ENCODE measurements around the gene THOC2.

Gene THOC2

DNA sequence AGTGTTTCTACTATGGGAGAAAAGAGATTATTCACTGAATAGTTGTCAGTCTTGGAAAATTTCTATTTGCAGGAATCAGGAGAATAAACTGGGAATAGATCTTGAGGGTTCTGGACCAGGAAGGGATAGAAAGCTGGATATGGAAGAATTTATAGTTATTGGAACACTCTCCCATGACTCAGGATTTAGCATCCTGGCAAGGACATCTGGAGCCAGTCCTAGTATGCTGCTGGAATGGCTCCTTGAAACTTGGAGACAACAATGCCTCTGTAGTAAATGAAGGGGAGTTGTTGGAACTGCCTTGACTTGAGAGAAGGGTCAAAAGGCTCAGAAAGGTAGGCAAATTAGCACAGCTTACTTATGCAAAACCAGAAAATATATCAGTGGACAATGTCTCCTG, 23.5 kb upstream of the THOC2 start:
- H3K4me3 ChIP-seq (ENCODE audit: low read depth, low read length) = no peak overlapping the region
- DNase-seq (ENCODE audit: low read depth) = no peak
- no peak for TF ChIP-seq CTCF (IDR thresholded peaks at IDR 0.05; ENCODE audit: low read depth, low read length, missing control alignments)

DNA sequence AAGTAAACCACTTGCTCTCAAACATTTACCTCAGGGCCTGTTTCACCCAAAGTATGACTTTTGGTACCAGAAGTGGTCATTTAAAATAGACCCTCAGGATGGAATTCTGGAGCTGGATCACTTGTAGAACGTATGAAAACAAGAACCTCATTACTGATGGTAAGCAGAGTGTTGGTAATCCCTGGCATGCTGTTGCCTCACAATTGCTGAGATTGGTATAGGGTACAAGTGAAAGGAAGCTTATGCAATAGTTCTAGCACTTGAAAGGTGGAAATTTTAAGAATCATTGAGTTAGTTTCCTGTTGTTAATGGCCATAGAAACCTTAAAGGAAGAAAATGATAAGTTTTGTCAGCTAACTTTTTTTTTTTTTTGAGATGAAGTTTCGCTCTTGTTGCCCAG, 22.3 kb upstream of the THOC2 start:
- no peak for TF ChIP-seq CTCF (IDR thresholded peaks at IDR 0.05; ENCODE audit: low read depth, low read length, missing control alignments)
- no peak for DNase-seq (ENCODE audit: low read depth)
- H3K4me3 ChIP-seq (ENCODE audit: low read depth, low read length) = no peak overlapping the region

GRCh38 chrX:123753656-123754350, 21.0 kb upstream of the THOC2 start:
- TF ChIP-seq CTCF (IDR thresholded peaks at IDR 0.05; ENCODE audit: low read depth, low read length, missing control alignments) = no peak
- no peak for DNase-seq (ENCODE audit: low read depth)
- H3K4me3 ChIP-seq (ENCODE audit: low read depth, low read length) = no peak overlapping the region

GRCh38 chrX:123749643-123750042, 16.8 kb upstream of the THOC2 start:
- TF ChIP-seq CTCF (IDR thresholded peaks at IDR 0.05; ENCODE audit: low read depth, low read length, missing control alignments) = no peak
- H3K4me3 ChIP-seq (ENCODE audit: low read depth, low read length) = no peak overlapping the region
- no peak for DNase-seq (ENCODE audit: low read depth)

DNA sequence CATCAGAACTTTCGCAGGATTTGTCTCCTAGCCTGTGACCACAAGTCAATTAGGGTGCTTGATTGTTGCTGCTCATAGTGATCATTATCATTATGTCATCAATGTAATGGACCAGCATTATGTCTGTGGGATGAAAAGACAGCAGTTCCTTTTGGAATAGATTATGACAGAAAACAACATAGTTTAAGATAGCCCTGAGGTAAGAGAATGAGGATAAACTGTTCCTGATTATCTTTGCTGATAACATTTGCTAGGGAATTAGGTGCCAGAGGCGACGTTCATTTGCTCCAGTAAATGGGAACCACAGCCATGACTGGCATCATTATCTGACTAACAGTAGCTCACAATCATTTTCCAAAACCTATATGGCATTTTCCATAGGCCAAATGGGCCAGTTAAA, 12.7 kb upstream of the THOC2 start:
- DNase-seq (ENCODE audit: low read depth) = no peak
- TF ChIP-seq CTCF (IDR thresholded peaks at IDR 0.05; ENCODE audit: low read depth, low read length, missing control alignments) = no peak
- no peak overlapping the region for H3K4me3 ChIP-seq (ENCODE audit: low read depth, low read length)

DNA sequence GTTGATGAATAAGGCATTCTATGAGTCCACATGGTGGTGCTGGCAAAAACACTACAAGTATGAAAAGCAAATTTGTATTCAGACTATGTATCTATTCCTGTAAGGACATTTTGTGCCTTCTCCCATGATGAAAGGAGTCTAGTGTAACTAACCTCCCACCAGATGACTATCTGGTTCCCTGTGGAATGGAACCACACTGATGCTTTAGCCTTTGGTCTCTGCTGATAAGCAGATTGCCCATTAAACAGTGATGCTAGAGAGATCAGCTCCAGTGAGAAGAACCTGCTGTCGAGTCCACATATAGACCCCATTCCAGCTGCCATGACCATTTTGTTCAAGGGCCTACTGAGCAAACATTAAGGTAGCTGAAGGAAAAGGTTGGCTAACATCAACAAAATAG, 10.5 kb upstream of the THOC2 start:
- TF ChIP-seq CTCF (IDR thresholded peaks at IDR 0.05; ENCODE audit: low read depth, low read length, missing control alignments) = no peak
- DNase-seq (ENCODE audit: low read depth) = no peak
- no peak overlapping the region for H3K4me3 ChIP-seq (ENCODE audit: low read depth, low read length)

GRCh38 chrX:123742440-123742839, 9.6 kb upstream of the THOC2 start:
- no peak for TF ChIP-seq CTCF (IDR thresholded peaks at IDR 0.05; ENCODE audit: low read depth, low read length, missing control alignments)
- no peak for DNase-seq (ENCODE audit: low read depth)
- no peak overlapping the region for H3K4me3 ChIP-seq (ENCODE audit: low read depth, low read length)

Measured in GM12864 (cell line).